ES-I3 (cell line): ENCODE data around the gene PRSS8.

Source experiments
- H3K36me3 ChIP-seq: 2 replicates; pipeline ENCODE4 v1.6.1; 2013; ENCODE audit warnings: mild to moderate bottlenecking, low read length, control low read depth, moderate library complexity; ENCODE audit not compliant: insufficient read depth
- H3K4me1 ChIP-seq: 2 replicates; pipeline ENCODE4 v1.6.1; 2013; ENCODE audit warnings: mild to moderate bottlenecking, control low read depth, low read length; ENCODE audit not compliant: insufficient read depth
- H3K9ac ChIP-seq: 2 replicates; pipeline ENCODE4 v1.6.1; 2013; ENCODE audit warnings: low read depth, mild to moderate bottlenecking, low read length, moderate library complexity
- H3K9me3 ChIP-seq: 2 replicates; pipeline ENCODE4 v1.6.1; 2013; ENCODE audit warnings: mild to moderate bottlenecking, low read length, moderate library complexity; ENCODE audit not compliant: control insufficient read depth, insufficient read depth

PRSS8 gene

DNA sequence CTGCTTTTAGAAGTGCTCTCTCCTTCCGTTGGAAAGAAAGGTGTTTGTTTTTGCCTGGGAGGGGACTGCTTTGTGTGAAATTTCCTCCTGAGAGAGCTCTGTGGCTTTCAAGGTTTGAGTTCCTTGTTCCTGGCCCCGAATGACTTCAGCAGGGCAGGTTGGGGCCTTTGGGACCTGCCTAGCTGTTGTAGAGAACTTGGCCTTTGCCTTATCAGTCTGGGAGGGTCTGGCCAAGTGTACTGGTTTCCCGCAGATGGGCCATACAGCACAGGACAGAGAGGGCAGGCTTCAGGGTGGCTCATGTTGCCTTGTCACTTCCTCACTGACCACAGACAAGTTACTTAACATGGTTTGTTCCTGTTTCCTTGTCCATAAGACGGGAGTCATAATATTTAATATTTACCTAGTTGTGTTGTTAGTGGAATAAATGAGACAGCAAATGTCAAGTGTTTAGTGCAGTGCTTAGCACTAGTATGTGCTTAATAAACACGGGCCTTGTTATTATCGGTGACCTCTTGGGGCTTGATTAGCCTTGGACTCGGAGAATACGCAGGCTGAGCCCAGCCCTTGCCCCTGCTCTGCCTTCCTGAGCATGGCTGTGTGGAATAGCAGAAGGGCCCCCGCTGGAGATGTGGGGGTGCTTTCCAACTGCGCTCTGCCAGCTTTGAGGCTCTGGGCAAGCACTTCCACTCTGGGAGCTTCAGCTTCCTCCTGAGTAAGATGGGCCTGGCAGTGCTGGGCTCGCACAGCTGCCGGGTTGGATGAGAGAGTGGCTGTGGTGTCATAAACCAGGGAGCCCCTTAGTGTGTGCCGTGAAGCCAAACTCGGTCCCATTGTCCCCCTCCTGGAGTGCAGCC, 6.6 kb downstream of the PRSS8 start:
- H3K9ac ChIP-seq, result no peak overlapping the region
- no peaks in the 10 kb centered on the region for H3K9me3 ChIP-seq
- H3K36me3 ChIP-seq, result peaks cover 8% of the 10 kb centered on the region; the same call in 1 of the 2 replicates
- H3K4me1 ChIP-seq, result peaks cover 6% of the 10 kb centered on the region; the same call in 1 of the 2 replicates

DNA sequence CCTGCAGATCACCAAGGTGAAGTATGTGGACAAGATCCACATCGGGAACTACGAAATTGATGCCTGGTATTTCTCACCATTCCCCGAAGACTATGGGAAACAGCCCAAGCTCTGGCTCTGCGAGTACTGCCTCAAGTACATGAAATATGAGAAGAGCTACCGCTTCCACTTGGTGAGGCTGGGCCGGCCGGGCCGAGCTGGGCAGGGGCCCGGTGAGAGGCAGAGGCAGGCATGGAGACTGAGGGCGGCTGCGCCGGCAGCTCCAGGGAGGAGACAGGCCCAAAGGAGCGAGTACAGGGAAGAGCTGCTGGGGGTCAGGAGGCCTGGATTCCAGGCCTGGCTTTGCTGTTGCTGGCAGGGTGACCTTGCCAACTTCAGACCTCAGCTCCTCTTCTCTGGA, 8.3 kb downstream of the PRSS8 start:
- Histone ChIP-seq H3K9ac (no peak overlapping the region), H3K4me1 (no peaks in the 10 kb centered on the region), H3K9me3 (no peaks in the 10 kb centered on the region), H3K36me3 (peaks cover 9% of the 10 kb centered on the region; the same call in 1 of the 2 replicates)

DNA sequence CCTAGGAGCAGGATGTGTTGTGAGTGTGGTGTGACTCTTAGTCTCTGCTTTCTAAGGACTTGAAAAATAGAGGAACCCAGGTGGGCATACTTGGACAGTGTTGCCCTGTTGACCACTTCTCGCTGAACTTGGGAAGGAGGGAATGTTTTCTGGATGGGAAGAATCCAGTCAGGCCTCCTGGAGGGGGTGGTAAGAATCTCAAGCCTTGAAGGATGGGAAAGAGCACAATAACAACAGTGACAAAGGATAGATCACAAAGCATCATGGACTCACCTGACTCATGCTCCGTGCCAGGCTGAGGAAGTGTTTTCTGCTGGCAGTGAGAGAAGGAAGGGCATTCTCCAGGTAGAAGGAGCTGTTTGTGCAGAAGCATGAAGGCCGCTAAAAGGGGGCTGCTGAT, 9.7 kb downstream of the PRSS8 start:
- H3K9me3 ChIP-seq, result no peaks in the 10 kb centered on the region
- peaks cover 20% of the 10 kb centered on the region for H3K36me3 ChIP-seq
- H3K4me1 ChIP-seq, result no peaks in the 10 kb centered on the region
- no peak overlapping the region for H3K9ac ChIP-seq

DNA sequence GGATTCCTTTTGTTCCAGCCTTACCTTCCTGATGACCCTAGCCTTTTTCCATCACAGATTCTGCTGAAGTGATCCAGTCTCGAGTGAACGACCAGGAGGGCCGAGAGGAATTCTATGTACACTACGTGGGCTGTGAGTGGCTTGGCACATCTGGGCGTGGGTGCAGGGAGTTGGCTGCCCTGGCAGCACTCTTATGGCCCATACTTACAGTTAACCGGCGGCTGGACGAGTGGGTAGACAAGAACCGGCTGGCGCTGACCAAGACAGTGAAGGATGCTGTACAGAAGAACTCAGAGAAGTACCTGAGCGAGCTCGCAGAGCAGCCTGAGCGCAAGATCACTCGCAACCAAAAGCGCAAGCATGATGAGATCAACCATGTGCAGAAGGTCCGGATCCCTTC, 15.4 kb downstream of the PRSS8 start:
- Histone ChIP-seq H3K9ac (no peak overlapping the region), H3K4me1 (peaks cover 4% of the 10 kb centered on the region; the same call in 1 of the 2 replicates), H3K9me3 (no peaks in the 10 kb centered on the region), H3K36me3 (peaks cover 22% of the 10 kb centered on the region)

DNA sequence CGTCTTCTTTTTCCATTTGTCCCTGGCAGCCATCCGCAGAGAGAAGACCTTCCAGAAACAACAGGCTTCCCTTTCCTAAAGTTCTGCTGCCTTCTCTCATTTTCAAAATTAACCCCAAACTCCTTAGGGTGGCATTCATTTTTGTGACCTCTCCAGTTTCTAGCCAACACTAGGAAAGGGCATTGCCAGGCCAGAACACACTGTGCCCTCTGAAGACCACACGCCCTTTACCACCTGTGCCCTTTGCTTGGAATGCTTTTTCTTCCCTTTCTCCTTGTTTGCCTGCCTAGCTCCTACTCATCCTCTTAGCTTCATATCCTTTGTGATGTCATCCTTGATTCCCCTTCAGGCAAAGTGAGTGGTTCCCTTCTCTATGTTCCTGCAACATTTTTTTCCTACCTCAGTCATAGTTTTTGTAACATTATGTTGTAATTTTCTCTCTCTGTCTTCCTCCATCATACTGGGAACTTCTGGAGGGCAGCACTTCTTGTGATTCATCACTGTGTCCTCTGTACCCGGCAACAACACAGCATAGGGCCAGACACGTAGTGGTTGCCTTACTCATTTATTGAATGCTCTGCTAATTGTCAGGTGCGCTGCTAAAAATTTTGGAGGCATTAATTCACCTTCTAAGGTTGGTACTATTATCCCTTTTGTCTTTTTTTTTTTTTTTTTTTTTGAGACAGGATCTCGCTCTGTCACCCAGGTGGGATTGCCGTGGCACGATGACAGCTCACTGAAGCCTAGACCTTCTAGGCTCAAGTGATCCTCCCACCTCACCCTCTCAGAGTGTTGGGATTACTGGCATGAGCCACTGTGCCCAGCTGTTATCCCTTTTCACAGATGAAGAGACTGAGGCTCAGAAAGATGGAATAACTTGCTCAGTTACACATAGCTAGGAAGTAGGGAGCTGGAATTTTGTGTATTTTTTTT, 17.0 kb downstream of the PRSS8 start:
- H3K4me1 ChIP-seq, result peaks cover 4% of the 10 kb centered on the region; the same call in 1 of the 2 replicates
- H3K36me3 ChIP-seq, result peaks cover 22% of the 10 kb centered on the region
- peak overlapping the region; percentile 87 for H3K9ac ChIP-seq
- no peaks in the 10 kb centered on the region for H3K9me3 ChIP-seq

DNA sequence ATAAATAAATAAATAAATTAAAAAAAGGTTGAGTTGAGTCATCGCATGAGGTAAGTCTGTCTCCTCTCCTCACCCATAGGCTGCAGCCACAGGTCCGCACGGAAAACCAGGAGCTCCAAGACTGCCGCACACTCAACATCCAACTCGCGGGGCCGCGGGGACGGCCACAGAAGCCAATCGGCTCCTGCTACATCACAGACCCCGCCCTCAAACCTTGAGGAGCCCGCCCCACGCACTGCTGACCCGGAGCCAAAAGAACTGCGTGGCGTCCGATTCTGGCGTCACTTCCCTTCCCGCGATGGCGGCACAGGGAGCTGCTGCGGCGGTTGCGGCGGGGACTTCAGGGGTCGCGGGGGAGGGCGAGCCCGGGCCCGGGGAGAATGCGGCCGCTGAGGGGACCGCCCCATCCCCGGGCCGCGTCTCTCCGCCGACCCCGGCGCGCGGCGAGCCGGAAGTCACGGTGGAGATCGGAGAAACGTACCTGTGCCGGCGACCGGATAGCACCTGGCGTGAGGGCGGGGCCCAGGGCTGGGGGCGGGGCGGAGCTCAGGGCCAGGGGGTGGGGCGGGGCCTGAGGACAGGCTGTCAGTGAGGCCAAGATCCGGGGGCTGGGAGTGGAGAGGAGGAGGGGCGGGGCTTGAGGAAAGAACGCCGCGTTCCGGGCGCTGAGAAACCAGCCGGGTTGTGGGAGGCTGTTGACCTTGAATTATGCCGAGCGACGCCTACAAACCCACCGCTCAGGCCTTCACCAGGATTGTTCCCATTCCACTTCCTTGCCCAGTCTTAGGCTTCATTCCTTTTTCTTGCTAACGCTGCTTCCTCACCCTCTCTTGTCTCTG, 17.9 kb downstream of the PRSS8 start, which contains the start of gene KAT8:
Gene KAT8, plus strand, starts transcription at position 281 of the 839 bp plus-strand sequence. Its CDS starts 18 bp downstream, at position 299.
- Histone ChIP-seq H3K9me3 (no peaks in the 10 kb centered on the region), H3K4me1 (peaks cover 4% of the 10 kb centered on the region; the same call in 1 of the 2 replicates), H3K9ac (peak within 1 kb of the TSS; percentile 87), H3K36me3 (peaks cover 22% of the 10 kb centered on the region)

DNA sequence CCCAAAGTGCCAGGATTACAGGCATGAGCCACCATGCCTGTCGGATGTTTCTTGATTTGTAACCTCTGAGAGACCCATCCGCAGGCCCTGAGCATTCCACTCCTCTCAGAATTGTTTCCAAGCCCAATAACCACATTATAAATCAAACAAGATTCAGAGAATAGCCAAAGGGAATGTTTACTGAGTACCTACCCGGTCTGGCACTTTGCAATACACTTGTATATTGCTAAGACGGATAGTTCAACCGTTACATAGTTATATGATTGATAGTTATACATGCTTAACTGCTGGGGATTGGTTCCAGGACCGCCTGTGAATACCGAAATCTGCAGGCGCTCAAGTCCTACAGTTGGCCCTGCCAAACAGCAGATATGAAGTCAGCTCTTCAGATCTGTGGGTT, 21.1 kb downstream of the PRSS8 start:
- no peaks in the 10 kb centered on the region for H3K9me3 ChIP-seq
- H3K9ac ChIP-seq, result no peak overlapping the region
- H3K36me3 ChIP-seq, result no peaks in the 10 kb centered on the region; the same call in 1 of the 2 replicates
- peaks cover 4% of the 10 kb centered on the region; the same call in 1 of the 2 replicates for H3K4me1 ChIP-seq

DNA sequence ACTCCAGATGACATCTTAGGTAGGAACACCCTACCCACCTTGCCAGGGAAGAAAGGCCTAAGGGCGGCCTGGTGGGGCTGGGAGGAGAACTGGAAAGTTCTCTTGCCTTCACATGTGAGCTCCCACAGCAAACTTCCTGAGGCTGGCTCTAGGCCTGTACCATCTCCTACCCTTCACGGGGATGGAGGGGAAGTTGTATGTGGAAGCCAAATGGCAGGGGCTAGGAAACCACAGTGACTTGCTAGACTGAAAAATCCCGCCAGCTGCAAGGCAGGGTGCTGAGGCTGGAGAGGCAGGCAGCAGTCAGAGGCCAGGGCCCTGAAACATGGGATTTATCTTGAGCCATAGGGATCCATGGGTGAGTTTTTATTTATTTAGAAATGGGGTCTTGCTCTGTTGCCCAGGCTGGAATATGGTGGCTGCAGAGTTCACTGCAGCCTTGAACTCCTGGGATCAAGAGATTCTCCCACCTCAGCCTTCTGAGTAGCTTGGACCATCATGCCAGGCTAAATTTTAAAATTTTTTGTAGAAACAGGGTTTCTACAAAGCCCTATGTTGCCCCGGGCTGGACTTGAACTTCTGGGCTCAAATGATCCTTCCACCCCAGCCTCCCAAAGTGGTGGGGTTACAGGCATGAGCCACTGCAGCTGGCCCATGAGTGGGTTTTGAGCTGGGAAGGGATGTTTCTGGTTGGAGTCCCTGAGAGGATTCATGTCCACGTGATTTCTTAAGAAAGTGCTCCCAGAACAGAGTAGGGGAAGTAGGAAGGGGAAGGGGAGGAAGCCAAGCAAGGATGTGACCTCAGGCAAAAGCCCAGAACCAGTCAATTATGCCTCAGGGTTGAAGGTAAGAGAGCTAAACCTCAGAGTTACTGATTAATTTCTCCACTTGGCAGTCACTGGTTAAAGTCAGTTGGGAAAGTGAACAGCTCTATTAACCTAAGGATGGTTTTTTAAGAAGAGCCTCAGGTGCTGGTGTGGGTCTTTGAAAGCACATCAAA, 22.1 kb downstream of the PRSS8 start:
- H3K36me3 ChIP-seq, result no peaks in the 10 kb centered on the region; the same call in 1 of the 2 replicates
- no peaks in the 10 kb centered on the region for H3K9me3 ChIP-seq
- H3K9ac ChIP-seq, result no peak overlapping the region
- H3K4me1 ChIP-seq, result peaks cover 2% of the 10 kb centered on the region; the same call in 1 of the 2 replicates

DNA sequence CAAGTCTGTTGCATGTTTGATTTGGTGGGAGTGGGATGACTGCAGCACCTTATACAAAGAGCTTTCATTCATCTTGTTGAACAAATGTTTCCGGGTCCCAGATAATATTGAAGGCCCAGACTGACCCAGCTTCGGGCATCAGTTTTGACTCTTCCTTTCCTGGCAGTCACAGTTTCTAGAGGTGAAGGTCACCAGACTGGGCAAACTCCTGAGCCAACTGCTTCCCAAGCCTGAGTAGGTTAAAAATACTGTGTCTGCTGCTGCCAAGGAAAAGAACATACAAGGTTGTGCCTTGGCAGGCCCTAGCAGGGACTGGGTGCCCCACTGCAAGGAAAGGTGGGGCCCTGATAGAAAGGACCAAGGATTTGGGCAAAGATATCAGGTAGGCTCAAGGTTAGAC, 22.8 kb downstream of the PRSS8 start:
- Histone ChIP-seq H3K4me1 (no peaks in the 10 kb centered on the region), H3K9me3 (no peaks in the 10 kb centered on the region), H3K36me3 (no peaks in the 10 kb centered on the region; the same call in 1 of the 2 replicates), H3K9ac (no peak overlapping the region)

DNA sequence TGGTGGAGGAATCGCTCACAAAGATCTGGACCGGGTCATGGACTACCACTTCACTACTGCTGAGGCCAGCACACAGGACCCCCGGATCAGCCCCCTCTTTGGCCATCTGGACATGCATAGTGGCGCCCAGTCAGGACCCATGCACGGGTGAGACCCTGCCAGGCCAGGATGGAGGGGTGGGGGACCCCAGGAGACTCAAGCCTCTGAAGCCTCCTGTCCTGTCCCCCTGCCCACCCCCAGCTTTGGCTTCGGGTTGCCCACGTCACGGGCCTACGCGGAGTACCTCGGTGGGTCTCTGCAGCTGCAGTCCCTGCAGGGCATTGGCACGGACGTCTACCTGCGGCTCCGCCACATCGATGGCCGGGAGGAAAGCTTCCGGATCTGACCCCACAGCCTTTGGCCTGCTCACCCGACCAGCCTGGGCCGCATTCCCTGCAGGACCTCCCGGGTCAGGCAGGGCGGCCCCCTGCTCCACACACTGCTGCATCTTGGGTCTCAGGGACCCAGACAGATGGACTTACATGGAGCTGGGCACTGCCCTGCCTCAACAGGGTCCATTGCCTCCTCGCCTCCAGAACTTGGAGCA, 23.6 kb downstream of the PRSS8 start:
- no peaks in the 10 kb centered on the region; the same call in 1 of the 2 replicates for H3K36me3 ChIP-seq
- no peaks in the 10 kb centered on the region for H3K4me1 ChIP-seq
- H3K9ac ChIP-seq, result no peak overlapping the region
- H3K9me3 ChIP-seq, result no peaks in the 10 kb centered on the region

DNA sequence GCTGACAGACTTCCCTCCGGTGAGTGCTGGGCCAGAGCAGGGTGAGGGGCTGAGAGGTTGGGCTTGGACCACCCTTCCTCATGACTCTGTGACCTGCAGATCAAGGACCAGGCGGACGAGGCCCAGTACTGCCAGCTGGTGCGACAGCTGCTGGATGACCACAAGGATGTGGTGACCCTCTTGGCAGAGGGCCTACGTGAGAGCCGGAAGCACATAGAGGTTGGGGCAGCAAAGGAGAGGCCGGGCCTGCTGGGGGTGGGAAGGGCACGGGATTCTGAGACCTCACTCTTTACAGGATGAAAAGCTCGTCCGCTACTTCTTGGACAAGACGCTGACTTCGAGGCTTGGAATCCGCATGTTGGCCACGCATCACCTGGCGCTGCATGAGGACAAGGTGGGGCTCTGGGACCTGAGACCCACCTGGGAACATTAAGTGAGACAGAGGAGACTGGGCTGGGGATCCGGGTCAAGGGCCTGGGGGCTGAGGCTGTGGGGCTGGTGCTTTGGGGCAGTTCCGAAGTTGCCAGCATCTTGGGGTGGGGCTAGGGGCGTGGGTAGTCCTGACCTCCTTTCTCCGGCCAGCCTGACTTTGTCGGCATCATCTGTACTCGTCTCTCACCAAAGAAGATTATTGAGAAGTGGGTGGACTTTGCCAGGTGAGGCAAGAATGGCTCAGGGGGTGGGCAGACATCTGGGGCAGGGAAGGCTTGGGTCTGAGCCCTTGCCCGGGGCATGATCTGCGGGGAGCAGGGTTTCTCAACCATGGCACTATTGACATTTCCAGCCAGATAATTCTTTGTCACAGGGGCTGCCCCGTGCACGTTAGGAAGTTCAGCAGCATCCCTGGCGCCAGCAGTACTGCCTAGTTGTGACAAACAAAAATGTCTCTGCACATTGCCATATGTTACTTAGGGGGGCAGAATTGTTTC, 25.2 kb downstream of the PRSS8 start:
- Histone ChIP-seq H3K4me1 (no peaks in the 10 kb centered on the region), H3K36me3 (no peaks in the 10 kb centered on the region; the same call in 1 of the 2 replicates), H3K9ac (no peak overlapping the region), H3K9me3 (no peaks in the 10 kb centered on the region)

DNA sequence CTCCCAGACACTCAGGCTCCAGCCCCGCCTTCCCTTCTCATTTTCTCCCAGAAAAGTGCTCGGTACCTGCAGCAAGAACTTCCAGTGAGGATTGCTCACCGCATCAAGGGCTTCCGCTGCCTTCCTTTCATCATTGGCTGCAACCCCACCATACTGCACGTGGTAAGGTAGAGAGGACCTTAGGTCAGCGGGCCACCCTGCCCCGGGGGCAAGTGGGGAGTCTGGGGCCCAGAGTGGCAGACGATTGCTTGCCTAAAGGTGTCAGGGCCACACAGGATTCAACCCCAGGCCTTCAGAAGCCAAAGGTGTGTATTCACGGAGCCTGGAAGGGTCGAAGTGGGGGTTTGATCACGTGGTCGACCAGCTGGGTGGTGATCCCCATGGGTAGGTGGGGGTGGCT, 25.9 kb downstream of the PRSS8 start:
- Histone ChIP-seq H3K4me1 (no peaks in the 10 kb centered on the region), H3K36me3 (no peaks in the 10 kb centered on the region; the same call in 1 of the 2 replicates), H3K9ac (no peak overlapping the region), H3K9me3 (no peaks in the 10 kb centered on the region)
